BE2C (cell line): Measurements from ENCODE around the gene PITPNM2.

Experiments used
- DNase-seq: peaks from one replicate; pipeline ENCODE4 v3.0.0-alpha.2; 2020
- H3K27me3 ChIP-seq: fragments of 250-450 bp; sonication (Bioruptor Pico); 2 replicates; pipeline ENCODE4 v1.5.1; 2020; ENCODE audit warnings: mild to moderate bottlenecking
- H3K36me3 ChIP-seq: fragments of 250-450 bp; sonication (Bioruptor Pico); 2 replicates; pipeline ENCODE4 v1.5.1; 2020; ENCODE audit warnings: mild to moderate bottlenecking
- H3K4me1 ChIP-seq: fragments of 250-450 bp; sonication (Bioruptor Pico); 2 replicates; pipeline ENCODE4 v1.5.1; 2020
- H3K4me3 ChIP-seq: 2 replicates; pipeline ENCODE4 v1.5.1; 2011; ENCODE audit warnings: low read depth, low read length
- H3K9me3 ChIP-seq: fragments of 250-450 bp; sonication (Bioruptor Pico); 2 replicates; pipeline ENCODE4 v1.5.1; 2020
- CTCF ChIP-seq: IDR thresholded peaks from 2 replicates; pipeline ENCODE4 v1.5.1; 2012; ENCODE audit warnings: mild to moderate bottlenecking, low read depth, low read length

The PITPNM2 gene

GRCh38 chr12:123135688-123136087 is 15.2 kb downstream of the PITPNM2 start:
- Histone ChIP-seq H3K4me1 (no peaks in the 10 kb centered on the region), H3K36me3 (no peaks in the 10 kb centered on the region), H3K27me3 (no peaks in the 10 kb centered on the region), H3K9me3 (no peaks in the 10 kb centered on the region), H3K4me3 (no peak overlapping the region)
- no peak for TF ChIP-seq CTCF
- no peak for DNase-seq

- Histone ChIP-seq H3K4me3 (no peak overlapping the region), H3K4me1 (no peaks in the 10 kb centered on the region), H3K27me3 (no peaks in the 10 kb centered on the region), H3K36me3 (no peaks in the 10 kb centered on the region), H3K9me3 (no peaks in the 10 kb centered on the region)
- no peak for TF ChIP-seq CTCF
- no peak for DNase-seq
Measured at GRCh38 chr12:123134826-123135225, 16.1 kb downstream of the PITPNM2 start.

- H3K4me1 ChIP-seq: no peaks in the 10 kb centered on the region
- no peak for DNase-seq
Measured at GRCh38 chr12:123134271-123134671, 16.6 kb downstream of the PITPNM2 start.

GRCh38 chr12:123133701-123134100 is 17.2 kb downstream of the PITPNM2 start:
- Histone ChIP-seq H3K27me3 (no peaks in the 10 kb centered on the region), H3K36me3 (no peaks in the 10 kb centered on the region), H3K4me1 (no peaks in the 10 kb centered on the region), H3K4me3 (no peak overlapping the region), H3K9me3 (no peaks in the 10 kb centered on the region)
- no peak for TF ChIP-seq CTCF
- no peak for DNase-seq

More at GRCh38 chr12:123134271-123134671, 16.6 kb downstream of the PITPNM2 start:
- Histone ChIP-seq H3K4me3 (no peak overlapping the region), H3K27me3 (no peaks in the 10 kb centered on the region), H3K9me3 (no peaks in the 10 kb centered on the region), H3K36me3 (no peaks in the 10 kb centered on the region)
- no peak for TF ChIP-seq CTCF

GRCh38 chr12:123132951-123133619 is 17.8 kb downstream of the PITPNM2 start:
- TF ChIP-seq CTCF: no peak
- no peak for DNase-seq

GRCh38 chr12:123131879-123132402 is 18.9 kb downstream of the PITPNM2 start:
- no peak for DNase-seq
- Histone ChIP-seq H3K4me1 (peaks cover under 1% of the 10 kb centered on the region; the same call in 1 of the 2 replicates), H3K9me3 (no peaks in the 10 kb centered on the region), H3K36me3 (no peaks in the 10 kb centered on the region), H3K27me3 (no peaks in the 10 kb centered on the region), H3K4me3 (no peak overlapping the region)
- no peak for TF ChIP-seq CTCF

More at GRCh38 chr12:123132951-123133619, 17.8 kb downstream of the PITPNM2 start:
- H3K27me3 ChIP-seq: no peaks in the 10 kb centered on the region
- no peaks in the 10 kb centered on the region for H3K9me3 ChIP-seq
- H3K4me3 ChIP-seq: no peak overlapping the region
- no peaks in the 10 kb centered on the region for H3K36me3 ChIP-seq
- H3K4me1 ChIP-seq: no peaks in the 10 kb centered on the region
